Measurements from ENCODE around the gene RNF126.

DNA sequence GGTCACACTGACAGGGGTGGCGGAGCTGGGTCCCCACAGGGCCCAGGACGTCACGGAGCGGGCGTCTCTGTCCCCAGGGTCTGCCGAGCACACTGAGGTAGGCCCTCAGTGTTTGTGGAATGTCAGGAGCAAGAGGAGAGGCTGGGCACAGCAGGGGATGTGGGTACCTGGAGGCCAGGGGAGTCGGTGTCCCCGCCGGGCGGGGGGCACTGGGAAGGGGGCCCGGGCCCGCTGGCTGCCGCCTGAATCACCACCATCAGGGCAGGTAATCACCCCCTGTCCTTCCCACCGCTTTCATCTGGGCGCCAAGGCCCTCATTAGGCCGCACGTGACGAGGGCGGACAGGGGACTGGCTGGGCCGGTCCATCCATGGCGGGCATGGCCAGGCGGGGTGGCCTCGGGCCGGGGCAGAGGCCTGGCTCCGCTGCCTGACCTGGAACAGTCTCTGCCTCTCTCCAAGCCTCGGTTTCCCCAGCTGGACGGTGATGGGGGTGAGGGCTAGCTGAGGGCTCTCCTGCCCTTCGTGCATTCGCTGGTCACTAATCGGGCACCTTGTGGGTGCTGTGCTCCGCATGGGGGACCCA lies 22.3 kb downstream of the RNF126 start:
- no peak for TF ChIP-seq EZH2 (IDR thresholded peaks at IDR 0.05; ENCODE audit: borderline replicate concordance)
- TF ChIP-seq, protein P1, sequence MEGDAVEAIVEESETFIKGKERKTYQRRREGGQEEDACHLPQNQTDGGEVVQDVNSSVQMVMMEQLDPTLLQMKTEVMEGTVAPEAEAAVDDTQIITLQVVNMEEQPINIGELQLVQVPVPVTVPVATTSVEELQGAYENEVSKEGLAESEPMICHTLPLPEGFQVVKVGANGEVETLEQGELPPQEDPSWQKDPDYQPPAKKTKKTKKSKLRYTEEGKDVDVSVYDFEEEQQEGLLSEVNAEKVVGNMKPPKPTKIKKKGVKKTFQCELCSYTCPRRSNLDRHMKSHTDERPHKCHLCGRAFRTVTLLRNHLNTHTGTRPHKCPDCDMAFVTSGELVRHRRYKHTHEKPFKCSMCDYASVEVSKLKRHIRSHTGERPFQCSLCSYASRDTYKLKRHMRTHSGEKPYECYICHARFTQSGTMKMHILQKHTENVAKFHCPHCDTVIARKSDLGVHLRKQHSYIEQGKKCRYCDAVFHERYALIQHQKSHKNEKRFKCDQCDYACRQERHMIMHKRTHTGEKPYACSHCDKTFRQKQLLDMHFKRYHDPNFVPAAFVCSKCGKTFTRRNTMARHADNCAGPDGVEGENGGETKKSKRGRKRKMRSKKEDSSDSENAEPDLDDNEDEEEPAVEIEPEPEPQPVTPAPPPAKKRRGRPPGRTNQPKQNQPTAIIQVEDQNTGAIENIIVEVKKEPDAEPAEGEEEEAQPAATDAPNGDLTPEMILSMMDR (IDR thresholded peaks at IDR 0.05; ENCODE audit: poor library complexity) = no peak

Data from hepatocyte (in vitro differentiated cells).